Medulla oblongata (tissue), 1 donor: ENCODE results near the gene ZNF81.
A peak's percentile ranks its signal among the peaks of the same experiment; 100 is the strongest.
"Not testable (repeated sequence)": the region's sequence is repeated elsewhere in the genome, so short reads cannot be mapped to it uniquely, and the experiment has no call there.

Experiments used
- DNase-seq: peaks from one replicate; pipeline ENCODE4 v3.0.0-alpha.2; 2015; ENCODE audit errors: extremely low spot score

Gene ZNF81

DNA sequence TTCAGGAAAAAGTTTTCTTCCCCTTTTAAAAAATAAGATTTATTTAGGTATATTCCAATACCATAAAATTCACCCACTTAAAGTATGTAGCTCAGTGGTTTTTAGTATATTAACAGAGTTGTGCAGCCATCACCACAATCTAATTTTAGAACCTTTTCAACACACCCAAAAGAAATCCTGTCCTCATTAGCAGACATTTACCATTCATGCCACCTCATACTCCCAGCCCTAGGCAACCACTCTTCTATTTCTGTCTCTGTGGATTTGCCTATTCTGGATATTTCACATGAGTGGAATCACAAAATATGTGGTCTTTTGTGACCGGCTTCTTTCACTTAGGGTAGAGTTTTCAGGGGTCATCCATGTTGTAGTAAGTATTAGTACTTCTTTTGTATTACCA, 7.4 kb downstream of the ZNF81 start:
- DNase-seq = no peak

DNA sequence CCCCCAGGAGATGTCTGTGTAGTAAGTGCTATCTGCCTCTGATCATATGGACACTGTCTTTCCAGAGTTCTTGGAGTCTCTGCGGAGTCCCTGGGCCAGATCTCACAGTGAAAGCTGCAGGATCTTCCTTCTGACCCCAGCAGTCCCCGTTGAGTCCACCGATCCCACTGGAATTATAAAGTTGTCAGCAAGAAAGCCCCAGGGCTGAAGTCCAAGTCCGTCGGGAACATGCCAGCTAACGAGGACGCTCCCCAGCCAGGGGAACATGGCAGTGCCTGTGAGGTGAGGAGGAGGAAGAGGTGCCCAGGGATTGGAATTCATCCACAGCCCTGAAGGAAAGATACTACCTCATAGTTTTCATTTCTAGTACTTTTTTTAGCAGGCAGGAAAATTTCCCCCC, 9.3 kb downstream of the ZNF81 start:
- DNase-seq = no peak

GRCh38 chrX:47849778-47850177, 13.1 kb downstream of the ZNF81 start:
- DNase-seq = no peak

GRCh38 chrX:47850389-47850788, 13.7 kb downstream of the ZNF81 start:
- not testable (repeated sequence) for DNase-seq

GRCh38 chrX:47850901-47851300, 14.2 kb downstream of the ZNF81 start:
- no peak for DNase-seq

- peak; percentile 36 for DNase-seq
Observed at GRCh38 chrX:47854474-47854873, 17.8 kb downstream of the ZNF81 start.

DNA sequence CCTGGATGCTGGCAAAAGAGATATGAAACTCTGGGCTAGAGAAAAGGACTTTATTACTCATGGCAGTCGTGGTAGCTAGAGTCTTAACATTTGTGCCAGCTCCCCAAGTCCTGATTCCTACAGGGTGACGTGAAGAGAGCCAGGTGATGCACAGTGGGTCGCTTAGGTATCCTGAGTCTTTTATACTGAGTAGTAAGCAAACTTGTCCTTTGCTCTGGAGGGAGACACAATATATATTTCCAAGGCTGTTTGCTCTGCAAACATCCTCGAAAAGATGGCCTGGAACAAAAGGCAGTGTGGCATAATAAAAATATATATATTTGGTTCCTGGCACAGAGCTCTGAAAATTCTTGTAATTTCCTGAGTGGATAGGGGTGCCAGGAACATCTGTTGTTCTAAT, 23.0 kb downstream of the ZNF81 start:
- DNase-seq = no peak

DNA sequence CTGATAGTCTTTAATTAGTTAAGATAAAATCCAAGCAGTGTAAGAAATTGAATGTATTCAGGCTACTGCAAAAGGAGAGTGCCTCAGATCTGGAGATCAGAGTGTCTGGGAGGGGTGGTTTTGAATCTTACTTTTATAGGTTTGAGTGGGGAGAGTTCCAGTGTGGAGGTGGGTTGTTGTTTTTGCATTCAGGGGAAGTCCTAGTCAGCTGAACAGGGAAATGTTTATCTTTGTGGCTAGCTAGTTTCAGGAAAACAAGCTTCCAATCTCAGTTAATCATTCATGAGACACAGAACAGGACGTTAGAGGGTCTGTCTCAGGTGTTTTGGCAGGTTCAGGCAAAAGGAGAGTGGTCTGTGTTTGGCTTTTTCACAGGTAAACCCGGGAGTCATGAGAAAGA, 26.0 kb downstream of the ZNF81 start:
- no peak for DNase-seq

GRCh38 chrX:47863187-47863586, 26.5 kb downstream of the ZNF81 start:
- no peak for DNase-seq

GRCh38 chrX:47864300-47864699, 27.6 kb downstream of the ZNF81 start:
- DNase-seq = no peak

GRCh38 chrX:47864785-47865184, 28.1 kb downstream of the ZNF81 start:
- DNase-seq = no peak

DNA sequence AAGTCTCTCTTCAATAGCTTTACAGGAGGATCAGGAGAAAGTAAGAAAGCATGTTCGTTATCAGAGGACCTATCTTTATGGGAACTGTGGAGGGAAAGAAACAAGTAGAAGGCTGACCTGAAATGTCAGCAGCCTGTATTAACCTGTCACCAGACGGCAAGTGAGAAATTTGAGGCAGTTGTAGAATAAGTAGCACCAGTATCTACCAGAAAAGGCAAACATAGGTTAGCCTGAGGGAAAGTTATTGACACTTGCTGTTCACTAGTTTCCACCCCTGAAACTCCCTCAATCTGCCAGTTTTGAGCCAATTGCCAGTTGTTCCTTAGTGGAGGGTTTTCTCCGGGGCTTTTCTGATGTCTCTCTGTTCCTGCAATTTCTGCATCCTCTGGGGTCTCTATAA, 36.4 kb downstream of the ZNF81 start:
- DNase-seq = no peak

- no peak for DNase-seq
Observed at GRCh38 chrX:47877327-47877726, 40.6 kb downstream of the ZNF81 start.

- DNase-seq = no peak
Observed at GRCh38 chrX:47878198-47878597, 41.5 kb downstream of the ZNF81 start.

GRCh38 chrX:47879463-47879862, 42.8 kb downstream of the ZNF81 start:
- DNase-seq = no peak

DNA sequence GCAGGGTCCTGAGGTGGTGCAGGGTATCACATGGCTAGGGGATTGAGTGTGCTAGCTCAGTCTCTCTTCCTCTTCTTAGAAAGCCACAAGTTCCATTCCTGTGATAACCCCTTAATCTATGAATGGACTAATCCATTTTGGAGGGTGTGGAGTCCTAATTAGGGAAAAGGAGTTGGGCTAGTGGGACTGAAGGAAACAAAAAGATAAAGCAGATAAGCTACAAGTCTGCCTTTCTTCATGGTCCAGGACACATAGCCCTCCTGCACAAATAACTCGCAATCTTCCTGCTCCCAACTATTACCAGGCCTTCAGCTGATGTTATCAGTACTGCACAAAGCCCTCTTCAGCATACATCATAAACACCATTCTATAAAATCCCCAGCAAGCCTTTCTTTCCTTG, 44.2 kb downstream of the ZNF81 start:
- no peak for DNase-seq

DNA sequence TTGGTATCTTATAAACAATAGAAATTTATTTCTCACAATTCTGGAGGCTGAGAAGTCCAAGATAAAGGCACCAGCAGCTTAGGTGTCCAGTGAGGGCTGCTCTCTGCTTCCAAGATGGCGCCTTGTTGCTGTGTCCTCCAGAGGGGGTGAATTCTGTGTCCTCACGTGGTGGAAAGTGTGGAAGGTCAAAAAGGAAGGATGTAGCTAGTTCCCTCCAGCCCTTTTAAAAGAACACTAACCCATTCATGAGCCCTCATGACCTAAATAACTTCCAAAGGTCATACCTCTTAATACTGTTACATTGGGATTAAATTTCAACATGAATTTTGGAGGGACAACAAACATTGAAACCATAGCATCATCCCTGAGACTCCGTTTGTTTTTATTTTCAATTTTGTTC, 48.8 kb downstream of the ZNF81 start:
- DNase-seq = no peak

- no peak for DNase-seq
Observed at GRCh38 chrX:47898024-47898423, 61.3 kb downstream of the ZNF81 start.

DNA sequence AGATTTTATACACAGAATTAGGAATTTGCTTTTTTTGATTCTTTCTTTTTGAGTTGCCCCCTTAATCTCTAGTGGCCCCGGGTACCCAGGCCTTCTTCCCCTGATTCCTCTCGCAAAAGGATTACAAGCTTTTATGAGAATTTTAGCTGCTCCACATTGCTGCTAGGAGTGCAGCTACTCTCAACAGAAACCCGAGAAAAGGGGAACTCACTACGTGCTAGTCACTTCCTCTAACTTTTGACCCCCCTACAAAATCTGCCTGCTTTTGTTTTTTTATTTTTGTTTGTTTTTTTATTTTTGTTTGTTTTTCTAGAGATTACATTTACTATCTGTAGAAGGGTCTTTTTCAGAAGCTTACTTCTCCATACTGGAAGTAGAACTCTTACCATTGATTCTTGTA, 64.1 kb downstream of the ZNF81 start:
- peak; percentile 2 for DNase-seq

- DNase-seq = no peak
Observed at GRCh38 chrX:47902161-47902560, 65.5 kb downstream of the ZNF81 start.

DNA sequence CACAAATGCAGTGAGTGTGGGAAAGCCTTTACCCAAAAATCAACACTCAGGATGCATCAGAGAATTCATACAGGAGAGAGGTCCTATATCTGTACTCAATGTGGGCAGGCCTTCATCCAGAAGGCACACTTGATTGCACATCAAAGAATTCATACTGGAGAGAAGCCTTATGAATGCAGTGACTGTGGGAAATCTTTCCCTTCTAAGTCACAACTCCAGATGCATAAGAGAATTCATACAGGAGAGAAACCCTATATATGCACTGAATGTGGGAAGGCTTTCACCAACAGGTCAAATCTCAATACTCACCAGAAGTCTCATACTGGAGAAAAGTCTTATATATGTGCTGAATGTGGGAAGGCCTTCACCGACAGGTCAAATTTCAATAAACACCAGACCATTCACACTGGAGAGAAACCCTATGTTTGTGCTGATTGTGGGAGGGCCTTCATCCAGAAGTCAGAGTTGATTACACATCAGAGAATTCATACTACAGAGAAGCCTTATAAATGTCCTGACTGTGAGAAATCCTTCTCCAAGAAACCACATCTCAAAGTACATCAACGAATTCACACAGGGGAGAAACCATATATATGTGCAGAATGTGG, 79.3 kb downstream of the ZNF81 start:
- DNase-seq = no peak

DNA sequence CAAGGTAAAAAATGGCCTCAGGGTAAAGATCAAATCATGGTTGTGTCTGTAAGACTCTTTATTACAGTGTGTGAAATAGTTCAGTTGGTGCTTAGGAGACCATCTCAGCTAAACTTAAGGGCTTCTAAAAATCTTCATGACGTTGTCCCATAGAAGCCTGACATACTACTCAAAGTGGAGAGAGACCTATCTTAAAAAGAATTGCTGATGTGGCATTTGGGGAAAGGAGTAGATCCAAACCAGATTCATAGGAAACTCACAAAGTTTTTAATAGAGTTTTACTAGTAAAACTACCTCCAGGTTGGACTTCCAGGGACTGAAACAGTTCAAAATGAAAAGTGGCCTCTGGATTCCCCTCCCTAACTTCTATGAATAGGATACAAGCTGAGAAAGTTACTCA, 81.6 kb downstream of the ZNF81 start:
- DNase-seq = no peak

GRCh38 chrX:47927212-47927611, 90.5 kb downstream of the ZNF81 start:
- no peak for DNase-seq

DNA sequence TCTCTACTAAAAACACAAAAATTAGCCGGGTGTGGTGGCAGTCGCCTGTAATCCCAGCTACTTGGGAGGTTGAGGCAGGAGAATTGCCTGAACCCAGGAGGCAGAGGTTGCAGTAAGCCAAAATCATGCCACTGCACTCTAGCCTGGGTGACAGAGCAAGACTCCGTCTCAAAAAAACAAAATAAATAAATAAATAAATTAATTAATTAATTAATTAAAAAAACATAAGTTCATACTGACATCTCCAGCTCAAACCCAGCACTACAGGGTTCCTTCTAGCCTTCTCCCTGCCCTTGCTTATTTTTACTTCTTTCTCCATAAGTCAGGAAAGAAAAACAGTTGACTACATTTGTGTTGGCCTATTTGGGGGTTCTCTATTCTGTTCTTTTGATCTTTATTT, 95.3 kb downstream of the ZNF81 start:
- not testable (repeated sequence) for DNase-seq
